Keratinocyte (primary cell): ENCODE results near the gene EBF3.

Source experiments
- EZH2 ChIP-seq: IDR thresholded peaks from one replicate; pipeline ENCODE4 v1.6.1; 2012; ENCODE audit warnings: inconsistent platforms, mild to moderate bottlenecking, low read length, moderate library complexity
- TF ChIP-seq, protein P1 (sequence below), 3 experiments: IDR thresholded peaks in 1 of 3; conservative IDR thresholded peaks in 1 of 3; optimal IDR thresholded peaks in 1 of 3; 2 replicates in 2 of 3; 3 replicates in 1 of 3; pipeline versions ENCODE3 to v1.5.1; 2011; ENCODE audit warnings: low read length in 3 of 3, mild to moderate bottlenecking in 3 of 3, moderate library complexity in 2 of 3, control low read depth in 1 of 3, inconsistent platforms in 1 of 3; ENCODE audit not compliant: insufficient read depth in 2 of 3; ENCODE audit errors: extremely low read depth in 1 of 3

DNA sequence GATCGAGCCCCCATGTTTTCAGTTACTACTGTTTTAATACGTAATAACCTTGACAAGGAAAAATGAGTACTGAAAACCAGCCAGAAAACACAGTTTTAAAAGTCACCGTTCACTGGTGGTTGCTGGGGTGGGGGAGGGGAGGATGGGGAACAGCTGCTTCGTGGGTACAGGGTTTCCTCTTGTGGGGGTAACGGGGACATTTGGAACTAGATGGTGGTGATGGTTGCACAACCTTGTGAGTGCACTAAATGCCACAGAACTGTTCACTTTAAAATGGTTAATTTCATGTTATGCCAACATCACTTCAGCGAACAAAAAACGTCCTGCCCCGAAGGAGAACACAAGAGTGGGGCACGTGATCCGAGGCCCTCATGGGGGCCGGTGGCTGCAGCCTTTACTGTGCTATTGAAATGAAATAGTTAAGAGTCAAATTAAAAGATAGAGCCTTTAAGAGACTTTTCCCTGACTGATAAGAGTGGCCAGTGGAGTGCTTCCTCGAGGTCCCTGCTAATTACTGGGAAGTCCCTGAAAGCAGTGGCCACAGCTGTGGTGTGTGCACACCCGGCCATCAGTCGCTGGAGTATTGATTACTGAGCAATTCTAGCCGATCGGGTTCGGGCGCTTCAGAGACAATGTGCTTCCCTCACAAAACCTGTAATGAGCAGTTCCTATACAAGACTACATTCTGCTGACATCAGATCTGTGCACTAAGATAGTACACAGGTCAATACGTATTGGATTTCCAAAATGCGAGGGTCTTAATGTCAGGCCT, 80.3 kb downstream of the EBF3 start:
- TF ChIP-seq, protein P1, sequence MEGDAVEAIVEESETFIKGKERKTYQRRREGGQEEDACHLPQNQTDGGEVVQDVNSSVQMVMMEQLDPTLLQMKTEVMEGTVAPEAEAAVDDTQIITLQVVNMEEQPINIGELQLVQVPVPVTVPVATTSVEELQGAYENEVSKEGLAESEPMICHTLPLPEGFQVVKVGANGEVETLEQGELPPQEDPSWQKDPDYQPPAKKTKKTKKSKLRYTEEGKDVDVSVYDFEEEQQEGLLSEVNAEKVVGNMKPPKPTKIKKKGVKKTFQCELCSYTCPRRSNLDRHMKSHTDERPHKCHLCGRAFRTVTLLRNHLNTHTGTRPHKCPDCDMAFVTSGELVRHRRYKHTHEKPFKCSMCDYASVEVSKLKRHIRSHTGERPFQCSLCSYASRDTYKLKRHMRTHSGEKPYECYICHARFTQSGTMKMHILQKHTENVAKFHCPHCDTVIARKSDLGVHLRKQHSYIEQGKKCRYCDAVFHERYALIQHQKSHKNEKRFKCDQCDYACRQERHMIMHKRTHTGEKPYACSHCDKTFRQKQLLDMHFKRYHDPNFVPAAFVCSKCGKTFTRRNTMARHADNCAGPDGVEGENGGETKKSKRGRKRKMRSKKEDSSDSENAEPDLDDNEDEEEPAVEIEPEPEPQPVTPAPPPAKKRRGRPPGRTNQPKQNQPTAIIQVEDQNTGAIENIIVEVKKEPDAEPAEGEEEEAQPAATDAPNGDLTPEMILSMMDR (optimal IDR thresholded peaks at IDR 0.05 in 1 of 3, IDR thresholded peaks at IDR 0.05 in 1 of 3, conservative IDR thresholded peaks at IDR 0.05 in 1 of 3; ENCODE audit: extremely low read depth in 1 of 3, insufficient read depth in 2 of 3, low read length in 3 of 3) = no peak
- TF ChIP-seq EZH2 = no peak
